ENCODE results near the gene PKNOX2.

PKNOX2 gene

GRCh38 chr11:125344846-125345420, 180.4 kb downstream of the PKNOX2 start:
- Histone ChIP-seq H3K27me3 (ENCODE audit: insufficient read depth, poor library complexity, severe bottlenecking) (peaks cover 2% of the 10 kb centered on the region), H3K27ac (replicated peaks) (no peak overlapping the region), H3K4me3 (replicated peaks; ENCODE audit: insufficient read depth, low read length) (no peak overlapping the region)
- no peak for DNase-seq (ENCODE audit: low read depth in 1 of 2, low spot score in 1 of 2)
- TF ChIP-seq, protein P1, sequence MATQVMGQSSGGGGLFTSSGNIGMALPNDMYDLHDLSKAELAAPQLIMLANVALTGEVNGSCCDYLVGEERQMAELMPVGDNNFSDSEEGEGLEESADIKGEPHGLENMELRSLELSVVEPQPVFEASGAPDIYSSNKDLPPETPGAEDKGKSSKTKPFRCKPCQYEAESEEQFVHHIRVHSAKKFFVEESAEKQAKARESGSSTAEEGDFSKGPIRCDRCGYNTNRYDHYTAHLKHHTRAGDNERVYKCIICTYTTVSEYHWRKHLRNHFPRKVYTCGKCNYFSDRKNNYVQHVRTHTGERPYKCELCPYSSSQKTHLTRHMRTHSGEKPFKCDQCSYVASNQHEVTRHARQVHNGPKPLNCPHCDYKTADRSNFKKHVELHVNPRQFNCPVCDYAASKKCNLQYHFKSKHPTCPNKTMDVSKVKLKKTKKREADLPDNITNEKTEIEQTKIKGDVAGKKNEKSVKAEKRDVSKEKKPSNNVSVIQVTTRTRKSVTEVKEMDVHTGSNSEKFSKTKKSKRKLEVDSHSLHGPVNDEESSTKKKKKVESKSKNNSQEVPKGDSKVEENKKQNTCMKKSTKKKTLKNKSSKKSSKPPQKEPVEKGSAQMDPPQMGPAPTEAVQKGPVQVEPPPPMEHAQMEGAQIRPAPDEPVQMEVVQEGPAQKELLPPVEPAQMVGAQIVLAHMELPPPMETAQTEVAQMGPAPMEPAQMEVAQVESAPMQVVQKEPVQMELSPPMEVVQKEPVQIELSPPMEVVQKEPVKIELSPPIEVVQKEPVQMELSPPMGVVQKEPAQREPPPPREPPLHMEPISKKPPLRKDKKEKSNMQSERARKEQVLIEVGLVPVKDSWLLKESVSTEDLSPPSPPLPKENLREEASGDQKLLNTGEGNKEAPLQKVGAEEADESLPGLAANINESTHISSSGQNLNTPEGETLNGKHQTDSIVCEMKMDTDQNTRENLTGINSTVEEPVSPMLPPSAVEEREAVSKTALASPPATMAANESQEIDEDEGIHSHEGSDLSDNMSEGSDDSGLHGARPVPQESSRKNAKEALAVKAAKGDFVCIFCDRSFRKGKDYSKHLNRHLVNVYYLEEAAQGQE (IDR thresholded peaks at IDR 0.05; ENCODE audit: insufficient replicate concordance, low read depth): no peak
- no peak for TF ChIP-seq CTCF (IDR thresholded peaks at IDR 0.05; ENCODE audit: insufficient read depth, low read length)
- TF ChIP-seq SPI1 (IDR thresholded peaks at IDR 0.05; ENCODE audit: borderline replicate concordance, low read depth): no peak
- no peak for TF ChIP-seq GABPA (IDR thresholded peaks at IDR 0.05; ENCODE audit: low read depth)
- TF ChIP-seq POLR2AphosphoS5 (IDR thresholded peaks at IDR 0.05; ENCODE audit: low read depth): no peak

GRCh38 chr11:125345421-125346178, 181.0 kb downstream of the PKNOX2 start:
- TF ChIP-seq POLR2AphosphoS5 (IDR thresholded peaks at IDR 0.05; ENCODE audit: low read depth): no peak
- no peak for TF ChIP-seq GABPA (IDR thresholded peaks at IDR 0.05; ENCODE audit: low read depth)
- peak; percentile 52 for TF ChIP-seq CTCF (IDR thresholded peaks at IDR 0.05; ENCODE audit: insufficient read depth, low read length)
- H3K27ac ChIP-seq (replicated peaks): no peak overlapping the region
- no peak overlapping the region for H3K4me3 ChIP-seq (replicated peaks; ENCODE audit: insufficient read depth, low read length)
- peak in 1 of 2 experiments; percentile 43 for DNase-seq (ENCODE audit: low read depth in 1 of 2, low spot score in 1 of 2)
- H3K27me3 ChIP-seq (ENCODE audit: insufficient read depth, poor library complexity, severe bottlenecking): peaks cover 2% of the 10 kb centered on the region

DNA sequence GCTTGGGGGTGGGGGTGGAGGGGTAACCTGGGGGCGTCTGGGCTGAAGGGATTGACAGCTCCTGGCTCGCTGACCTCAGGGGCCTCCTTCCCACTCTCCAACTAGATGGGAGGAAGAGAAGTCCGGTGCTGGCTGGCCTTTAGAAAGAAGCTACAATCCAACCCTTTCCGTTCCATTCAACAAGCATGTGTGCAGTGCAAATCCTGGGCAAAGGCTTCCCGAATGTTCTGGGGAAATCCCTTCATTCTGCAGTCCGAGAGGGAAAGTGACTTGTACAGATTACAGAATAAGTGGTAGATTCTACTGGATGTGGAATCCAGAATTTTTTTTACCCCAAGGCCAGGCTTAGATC, 181.6 kb downstream of the PKNOX2 start:
- Histone ChIP-seq H3K27me3 (ENCODE audit: insufficient read depth, poor library complexity, severe bottlenecking) (peaks cover 2% of the 10 kb centered on the region), H3K27ac (replicated peaks) (no peak overlapping the region), H3K4me3 (replicated peaks; ENCODE audit: insufficient read depth, low read length) (no peak overlapping the region)
- TF ChIP-seq POLR2AphosphoS5 (IDR thresholded peaks at IDR 0.05; ENCODE audit: low read depth): no peak
- no peak for TF ChIP-seq CTCF (IDR thresholded peaks at IDR 0.05; ENCODE audit: insufficient read depth, low read length)
- TF ChIP-seq SPI1 (IDR thresholded peaks at IDR 0.05; ENCODE audit: borderline replicate concordance, low read depth): no peak
- no peak for TF ChIP-seq GABPA (IDR thresholded peaks at IDR 0.05; ENCODE audit: low read depth)
- TF ChIP-seq, protein P1 (IDR thresholded peaks at IDR 0.05; ENCODE audit: insufficient replicate concordance, low read depth): no peak
- DNase-seq (ENCODE audit: low read depth in 1 of 2, low spot score in 1 of 2): no peak
